Measurements from ENCODE around the gene PANX2. TPM values are rescaled to one million over a fixed set of nuclear protein-coding genes. Genes with fewer than 3 reads are reported as not detected.
"Not testable (repeated sequence)": the region's sequence is repeated elsewhere in the genome, so short reads cannot be mapped to it uniquely, and the experiment has no call there.

PANX2 gene
- total RNA-seq, 2 donors from 2014 or later, result 0.19 to 0.23 TPM

GRCh38 chr22:50167689-50168489 is 2.6 kb upstream of the PANX2 start:
- DNase-seq (ENCODE audit: low spot score), result peak; percentile 72
- intact Hi-C loops (cut with DNase I), result no loop called here

GRCh38 chr22:50168490-50169180 is 1.9 kb upstream of the PANX2 start:
- DNase-seq (ENCODE audit: low spot score); intact Hi-C loops (cut with DNase I): not testable (repeated sequence)

- peak; percentile 72 for DNase-seq (ENCODE audit: low spot score)
Observed at GRCh38 chr22:50169181-50169759, 1.3 kb upstream of the PANX2 start.

GRCh38 chr22:50169774-50170341 is 673 bp upstream of the PANX2 start:
- intact Hi-C loops (cut with DNase I), result no loop called here
- DNase-seq (ENCODE audit: low spot score), result peak; percentile 78

More at GRCh38 chr22:50169181-50169759, 1.3 kb upstream of the PANX2 start:
- intact Hi-C loops (cut with DNase I), result no loop called here

GRCh38 chr22:50171319-50171964 is 911 bp downstream of the PANX2 start:
- intact Hi-C loops (cut with DNase I), result no loop called here
- peak; percentile 81 for DNase-seq (ENCODE audit: low spot score)

GRCh38 chr22:50171965-50172421 is 1.5 kb downstream of the PANX2 start:
- intact Hi-C loops (cut with DNase I), result no loop called here
- DNase-seq (ENCODE audit: low spot score), result no peak

GRCh38 chr22:50173311-50173982 is 2.9 kb downstream of the PANX2 start:
- no peak for DNase-seq (ENCODE audit: low spot score)
- intact Hi-C loops (cut with DNase I), result no loop called here

- DNase-seq (ENCODE audit: low spot score), result no peak
- intact Hi-C loops (cut with DNase I), result no loop called here
Observed at GRCh38 chr22:50173983-50174355, 3.4 kb downstream of the PANX2 start.

GRCh38 chr22:50174382-50175190 is 4.1 kb downstream of the PANX2 start:
- intact Hi-C loops (cut with DNase I), result no loop called here
- DNase-seq (ENCODE audit: low spot score), result no peak

- intact Hi-C loops (cut with DNase I), result no loop called here
- no peak for DNase-seq (ENCODE audit: low spot score)
Observed at GRCh38 chr22:50175191-50175461, 4.6 kb downstream of the PANX2 start.

- DNase-seq (ENCODE audit: low spot score), result no peak
- intact Hi-C loops (cut with DNase I), result no loop called here
Observed at GRCh38 chr22:50175921-50176849, 5.7 kb downstream of the PANX2 start.

- intact Hi-C loops (cut with DNase I), result no loop called here
- no peak for DNase-seq (ENCODE audit: low spot score)
Observed at GRCh38 chr22:50176850-50177536, 6.5 kb downstream of the PANX2 start.

GRCh38 chr22:50177537-50178470 is 7.3 kb downstream of the PANX2 start:
- intact Hi-C loops (cut with DNase I), result no loop called here
- DNase-seq (ENCODE audit: low spot score), result peak; percentile 79

- intact Hi-C loops (cut with DNase I), result no loop called here
- DNase-seq (ENCODE audit: low spot score), result peak; percentile 78
Observed at GRCh38 chr22:50178471-50178864, 7.9 kb downstream of the PANX2 start.
